Measurements from ENCODE around the gene DDX17. TPM values are rescaled to one million over a fixed set of nuclear protein-coding genes. Genes with fewer than 3 reads are reported as not detected.

Gene DDX17
- total RNA-seq, 4 donors from 2014 or later: 108 to 329 (median 206) TPM

DNA sequence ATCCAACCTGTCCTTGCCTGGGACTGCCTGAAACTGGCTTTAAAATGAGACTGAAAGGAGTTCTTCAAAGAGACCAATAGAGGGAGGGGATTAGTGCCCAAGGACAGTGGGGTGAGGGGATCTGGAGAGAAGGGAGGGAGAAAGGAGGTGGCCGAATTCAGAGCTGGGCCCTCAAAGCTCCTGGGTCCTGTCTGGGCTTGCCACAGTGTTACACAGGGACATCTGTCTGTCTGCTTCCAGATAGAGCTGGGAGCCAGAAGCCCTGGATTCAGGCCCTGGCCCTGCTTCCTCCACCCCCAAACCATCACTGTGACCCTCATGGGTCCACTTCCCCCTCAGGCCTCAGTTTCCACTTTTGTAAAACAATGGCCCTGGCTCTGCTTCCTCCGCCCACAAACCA is 54.7 kb downstream of the DDX17 start:
- TF ChIP-seq, protein P1, sequence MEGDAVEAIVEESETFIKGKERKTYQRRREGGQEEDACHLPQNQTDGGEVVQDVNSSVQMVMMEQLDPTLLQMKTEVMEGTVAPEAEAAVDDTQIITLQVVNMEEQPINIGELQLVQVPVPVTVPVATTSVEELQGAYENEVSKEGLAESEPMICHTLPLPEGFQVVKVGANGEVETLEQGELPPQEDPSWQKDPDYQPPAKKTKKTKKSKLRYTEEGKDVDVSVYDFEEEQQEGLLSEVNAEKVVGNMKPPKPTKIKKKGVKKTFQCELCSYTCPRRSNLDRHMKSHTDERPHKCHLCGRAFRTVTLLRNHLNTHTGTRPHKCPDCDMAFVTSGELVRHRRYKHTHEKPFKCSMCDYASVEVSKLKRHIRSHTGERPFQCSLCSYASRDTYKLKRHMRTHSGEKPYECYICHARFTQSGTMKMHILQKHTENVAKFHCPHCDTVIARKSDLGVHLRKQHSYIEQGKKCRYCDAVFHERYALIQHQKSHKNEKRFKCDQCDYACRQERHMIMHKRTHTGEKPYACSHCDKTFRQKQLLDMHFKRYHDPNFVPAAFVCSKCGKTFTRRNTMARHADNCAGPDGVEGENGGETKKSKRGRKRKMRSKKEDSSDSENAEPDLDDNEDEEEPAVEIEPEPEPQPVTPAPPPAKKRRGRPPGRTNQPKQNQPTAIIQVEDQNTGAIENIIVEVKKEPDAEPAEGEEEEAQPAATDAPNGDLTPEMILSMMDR (IDR thresholded peaks at IDR 0.05 in 4 of 5, conservative IDR thresholded peaks at IDR 0.05 in 1 of 5): no peak
- no peak for TF ChIP-seq POLR2A (IDR thresholded peaks at IDR 0.05)
- no peak overlapping the region for H3K27ac ChIP-seq
- H3K4me1 ChIP-seq: no peaks in the 10 kb centered on the region
- ATAC-seq (no peak), DNase-seq (no peak)
- intact Hi-C loops (cut with DNase I; ENCODE audit: low total_unique reads): no loop called here
- peaks cover 35 to 57% (median 54%) of the 10 kb centered on the region in 3 donors for H3K27me3 ChIP-seq
- no peak overlapping the region for H3K4me3 ChIP-seq
- in situ Hi-C loops (cut with MboI; ENCODE audit: low sequenced_read_pairs in 4 of 4): no loop called here
- H3K36me3 ChIP-seq: no peaks in the 10 kb centered on the region
- no peaks in the 10 kb centered on the region for H3K9me3 ChIP-seq

DNA sequence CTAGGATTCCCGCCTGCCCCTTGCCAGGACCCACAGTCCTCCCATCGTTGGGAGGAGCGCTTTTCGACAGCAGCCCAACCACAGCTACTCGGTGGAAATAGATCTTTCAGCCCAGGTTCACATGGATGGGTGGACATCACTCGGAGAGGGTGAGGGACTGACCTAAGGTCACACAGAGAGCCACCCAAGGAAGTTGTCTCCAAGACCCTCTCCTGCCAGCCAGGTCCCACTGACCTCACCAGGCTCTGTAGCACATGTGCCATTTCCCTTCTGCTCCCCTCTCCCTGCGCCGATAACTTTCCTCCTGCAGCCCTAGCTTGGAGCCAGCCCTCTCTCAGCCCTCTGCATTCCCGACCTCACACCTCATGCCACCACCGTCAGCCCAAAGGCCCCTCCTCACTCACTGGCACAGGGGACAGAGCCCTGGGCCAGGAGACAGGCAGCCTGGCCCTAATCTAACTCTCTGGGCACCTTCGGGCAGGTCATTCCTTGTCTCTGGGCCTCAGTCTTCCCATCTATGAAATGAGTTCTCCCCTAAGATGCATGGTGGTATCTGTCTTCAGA is 55.8 kb downstream of the DDX17 start:
- no peak for DNase-seq
- no peak overlapping the region for H3K27ac ChIP-seq
- H3K4me1 ChIP-seq: no peaks in the 10 kb centered on the region
- peaks cover 31 to 54% (median 53%) of the 10 kb centered on the region in 3 donors for H3K27me3 ChIP-seq
- in situ Hi-C loops (cut with MboI; ENCODE audit: low sequenced_read_pairs in 4 of 4): no loop called here
- ATAC-seq: no peak
- no peaks in the 10 kb centered on the region for H3K36me3 ChIP-seq
- no peak overlapping the region for H3K4me3 ChIP-seq
- TF ChIP-seq POLR2A (IDR thresholded peaks at IDR 0.05): no peak
- TF ChIP-seq, protein P1 (IDR thresholded peaks at IDR 0.05 in 4 of 5, conservative IDR thresholded peaks at IDR 0.05 in 1 of 5): no peak
- no peaks in the 10 kb centered on the region for H3K9me3 ChIP-seq
- intact Hi-C loops (cut with DNase I; ENCODE audit: low total_unique reads): no loop called here

DNA sequence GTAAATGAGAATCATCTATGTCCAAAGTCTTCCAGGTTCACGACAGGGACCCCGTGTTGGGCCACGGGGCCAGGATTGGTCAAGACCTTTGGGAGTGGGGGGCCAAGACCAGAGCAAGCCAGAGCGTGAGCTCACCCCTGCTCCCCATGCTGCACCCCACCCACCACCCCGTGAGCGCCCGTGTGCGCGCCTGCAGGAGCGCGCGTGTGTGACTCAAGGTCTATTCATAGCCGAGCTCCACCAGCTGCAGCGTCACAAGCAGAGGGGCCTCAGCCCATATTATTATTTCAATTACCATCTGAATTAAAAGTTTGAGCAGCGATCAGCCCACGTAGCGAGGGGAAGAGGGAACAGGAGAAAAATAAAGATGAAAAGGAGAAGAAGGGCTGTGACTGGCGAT is 56.3 kb downstream of the DDX17 start:
- intact Hi-C loops (cut with DNase I; ENCODE audit: low total_unique reads) (no loop called here), in situ Hi-C loops (cut with MboI; ENCODE audit: low sequenced_read_pairs in 4 of 4) (no loop called here)
- H3K27me3 ChIP-seq: peaks cover 31 to 54% (median 53%) of the 10 kb centered on the region in 3 donors
- no peak for TF ChIP-seq POLR2A (IDR thresholded peaks at IDR 0.05)
- TF ChIP-seq, protein P1 (IDR thresholded peaks at IDR 0.05 in 4 of 5, conservative IDR thresholded peaks at IDR 0.05 in 1 of 5): no peak
- DNase-seq (no peak), ATAC-seq (no peak)
- no peak overlapping the region for H3K27ac ChIP-seq
- H3K9me3 ChIP-seq: no peaks in the 10 kb centered on the region
- no peaks in the 10 kb centered on the region for H3K36me3 ChIP-seq
- H3K4me3 ChIP-seq: no peak overlapping the region
- no peaks in the 10 kb centered on the region for H3K4me1 ChIP-seq

DNA sequence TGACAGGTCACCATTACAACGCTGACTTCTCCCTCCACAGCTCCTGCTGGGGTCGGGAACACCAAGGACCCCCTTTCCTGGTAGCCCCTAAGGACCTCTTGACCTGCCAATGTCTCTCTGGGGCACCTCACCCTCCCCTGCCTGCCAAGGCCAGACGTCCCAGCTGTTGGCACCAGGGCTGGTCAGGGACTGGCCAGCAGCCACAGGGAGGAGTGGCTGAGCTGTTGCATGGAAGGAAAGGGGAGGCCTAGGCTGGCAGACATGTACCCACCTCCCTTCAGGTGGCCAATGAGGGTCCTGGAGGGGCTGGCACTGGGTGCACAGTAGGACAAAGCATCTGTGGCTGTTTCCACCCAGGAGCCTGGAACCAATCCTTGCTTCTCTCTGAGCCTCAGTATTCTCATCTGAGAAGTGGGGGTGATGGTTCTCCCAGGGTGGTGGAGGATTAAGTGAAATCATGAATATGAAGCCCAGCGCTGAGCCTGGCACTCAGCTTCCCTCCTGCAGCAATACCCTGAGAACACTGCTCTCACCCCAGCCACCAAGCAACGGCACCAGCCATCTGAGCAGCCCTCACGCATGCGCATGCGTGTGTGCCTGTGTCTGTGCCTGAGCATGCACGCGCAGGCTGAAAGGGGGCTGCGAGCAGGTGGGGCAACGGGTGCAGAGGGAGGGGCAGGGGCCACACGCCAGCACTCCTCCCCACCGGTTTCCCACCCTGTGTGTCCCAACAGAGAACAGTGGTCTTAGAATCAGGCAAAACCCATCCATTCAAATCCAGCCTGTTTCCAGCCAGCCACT is 57.0 kb downstream of the DDX17 start:
- Histone ChIP-seq H3K4me1 (no peaks in the 10 kb centered on the region), H3K4me3 (no peak overlapping the region), H3K36me3 (no peaks in the 10 kb centered on the region), H3K27ac (no peak overlapping the region), H3K27me3 (peaks cover 26 to 56% (median 46%) of the 10 kb centered on the region in 3 donors), H3K9me3 (no peaks in the 10 kb centered on the region)
- TF ChIP-seq POLR2A (IDR thresholded peaks at IDR 0.05): no peak
- TF ChIP-seq, protein P1 (IDR thresholded peaks at IDR 0.05 in 4 of 5, conservative IDR thresholded peaks at IDR 0.05 in 1 of 5): no peak
- DNase-seq: no peak
- intact Hi-C loops (cut with DNase I; ENCODE audit: low total_unique reads): no loop called here
- ATAC-seq: no peak
- in situ Hi-C loops (cut with MboI; ENCODE audit: low sequenced_read_pairs in 4 of 4): no loop called here

Measured in gastrocnemius medialis (tissue), 4 donors.